Kidney (tissue), 14 donors: ENCODE measurements around the gene LRRC61. TPM values are rescaled to one million over a fixed set of nuclear protein-coding genes. Genes with fewer than 3 reads are reported as not detected.

Source experiments
- DNase-seq, 5 donors: peaks; one replicate each; pipeline ENCODE4 v3.0.0-alpha.2; 2013 to 2020
- FAIRE-seq: peaks from 2 replicates; lab custom pipeline; 2012; peaks lifted over from hg19 to GRCh38; lab: Jason Lieb, UNC
- H3K27ac ChIP-seq, 2 donors: one replicate each; pipeline ENCODE4 v1.7.0; 2013; ENCODE audit warnings: low read depth in 2 of 2, low read length in 2 of 2, inconsistent platforms in 1 of 2
- H3K27me3 ChIP-seq: one replicate; pipeline ENCODE4 v1.7.1; 2013; ENCODE audit warnings: low read length, inconsistent platforms; ENCODE audit not compliant: control insufficient read depth, insufficient read depth
- H3K36me3 ChIP-seq, 3 donors: one replicate each; pipeline versions ENCODE4 v1.7.0 to v1.7.1; 2013; ENCODE audit warnings: low read length in 3 of 3, control low read depth in 1 of 3, inconsistent platforms in 1 of 3; ENCODE audit not compliant: insufficient read depth in 3 of 3, control insufficient read depth in 2 of 3
- H3K4me1 ChIP-seq, 3 donors: one replicate each; pipeline versions ENCODE4 v1.7.0 to v1.7.1; 2013; ENCODE audit warnings: low read length in 3 of 3, inconsistent platforms in 1 of 3, low read depth in 1 of 3; ENCODE audit not compliant: control insufficient read depth in 2 of 3, insufficient read depth in 2 of 3
- H3K4me3 ChIP-seq, 3 donors: one replicate each; pipeline versions ENCODE4 v1.7.0 to v1.8.1; 2013; ENCODE audit warnings: low read length in 3 of 3, control low read depth in 1 of 3, inconsistent platforms in 1 of 3
- H3K9ac ChIP-seq, 3 donors: one replicate each; pipeline versions ENCODE4 v1.7.0 to v1.7.1; 2013; ENCODE audit warnings: low read length in 3 of 3, control low read depth in 1 of 3, inconsistent platforms in 1 of 3
- H3K9me3 ChIP-seq, 3 donors: one replicate each; pipeline versions ENCODE4 v1.7.0 to v1.7.1; 2013; ENCODE audit warnings: low read length in 3 of 3, control low read depth in 1 of 3, inconsistent platforms in 1 of 3; ENCODE audit not compliant: control insufficient read depth in 2 of 3, insufficient read depth in 1 of 3
- CTCF ChIP-seq: IDR thresholded peaks from 3 replicates; pipeline ENCODE4 v1.5.1; 2012; ENCODE audit warnings: mild to moderate bottlenecking, moderate library complexity, borderline replicate concordance; ENCODE audit not compliant: insufficient read depth; ENCODE audit errors: extremely low read depth
- intact Hi-C: fragments of 100-400 bp; cut with DNase I; formaldehyde crosslinking; loops from one replicate; pipeline ENCODE4 v1.11.1; 2022
- polyA plus RNA-seq: library from polyadenylated mRNA; stranded (reverse); fragments of 350-450 nt; fragmentation: Illumina TruSeq; extraction: RNeasy Lipid Tissue Mini Kit (QIAGEN cat#74804); gene quantifications from one replicate; pipeline ENCODE4 v1.2.3, GENCODE V29; 2014; ENCODE audit warnings: low read depth, low replicate concordance; ENCODE audit not compliant: insufficient read depth
- total RNA-seq: library from RNA; stranded (reverse); fragmentation: NEBNext Ultra II Directional; extraction: Animal tissue kit (Norgen Biotek cat#: 25700); gene quantifications from one replicate; pipeline ENCODE4 v1.2.1, GENCODE V29; 2021
- donor health status: control.
- donor health status: control.
- donor health status: control.
- donor health status: control.
- donor health status: control.
- donor health status: DM: yes; HTN: yes; CAD: no.
- donor health status: Normal renal cell carcinoma (clear cell type).

The LRRC61 gene
- total and polyA plus RNA-seq, 2 donors from 2014 or later, result 17.1 to 23.2 TPM

GRCh38 chr7:150340024-150340749 lies 17.0 kb downstream of the LRRC61 start:
- H3K27me3 ChIP-seq, result no peaks in the 10 kb centered on the region
- intact Hi-C loops, result no loop called here

GRCh38 chr7:150340875-150341262 lies 17.7 kb downstream of the LRRC61 start:
- Histone ChIP-seq H3K27me3 (no peaks in the 10 kb centered on the region), H3K9me3 (no peaks in the 10 kb centered on the region), H3K9ac (peak overlapping the region in 2 of 3 donors; percentile 11 to 55), H3K4me1 (peaks cover 0 to 33% (median 4%) of the 10 kb centered on the region in 3 donors), H3K4me3 (peak overlapping the region; percentile 20 to 65 (median 61)), H3K36me3 (peaks cover 0 to 2% (median 0%) of the 10 kb centered on the region in 3 donors), H3K27ac (peak overlapping the region; percentile 74 to 91)
- TF ChIP-seq CTCF, result no peak
- FAIRE-seq (no peak), DNase-seq (peak in 2 of 5 donors; percentile 35 to 84)
- intact Hi-C loops, result no loop called here

More at GRCh38 chr7:150340024-150340749, 17.0 kb downstream of the LRRC61 start:
- FAIRE-seq, result no peak
- Histone ChIP-seq H3K36me3 (peaks cover 0 to 2% (median 0%) of the 10 kb centered on the region in 3 donors), H3K4me3 (peak overlapping the region in 2 of 3 donors; percentile 55 to 65), H3K27ac (peak overlapping the region; percentile 74 to 91), H3K4me1 (peaks cover 0 to 37% (median 4%) of the 10 kb centered on the region in 3 donors), H3K9ac (peak overlapping the region in 2 of 3 donors; percentile 44 to 46), H3K9me3 (no peaks in the 10 kb centered on the region)
- peak; percentile 48 to 89 (median 68) for DNase-seq
- TF ChIP-seq CTCF, result no peak

DNA sequence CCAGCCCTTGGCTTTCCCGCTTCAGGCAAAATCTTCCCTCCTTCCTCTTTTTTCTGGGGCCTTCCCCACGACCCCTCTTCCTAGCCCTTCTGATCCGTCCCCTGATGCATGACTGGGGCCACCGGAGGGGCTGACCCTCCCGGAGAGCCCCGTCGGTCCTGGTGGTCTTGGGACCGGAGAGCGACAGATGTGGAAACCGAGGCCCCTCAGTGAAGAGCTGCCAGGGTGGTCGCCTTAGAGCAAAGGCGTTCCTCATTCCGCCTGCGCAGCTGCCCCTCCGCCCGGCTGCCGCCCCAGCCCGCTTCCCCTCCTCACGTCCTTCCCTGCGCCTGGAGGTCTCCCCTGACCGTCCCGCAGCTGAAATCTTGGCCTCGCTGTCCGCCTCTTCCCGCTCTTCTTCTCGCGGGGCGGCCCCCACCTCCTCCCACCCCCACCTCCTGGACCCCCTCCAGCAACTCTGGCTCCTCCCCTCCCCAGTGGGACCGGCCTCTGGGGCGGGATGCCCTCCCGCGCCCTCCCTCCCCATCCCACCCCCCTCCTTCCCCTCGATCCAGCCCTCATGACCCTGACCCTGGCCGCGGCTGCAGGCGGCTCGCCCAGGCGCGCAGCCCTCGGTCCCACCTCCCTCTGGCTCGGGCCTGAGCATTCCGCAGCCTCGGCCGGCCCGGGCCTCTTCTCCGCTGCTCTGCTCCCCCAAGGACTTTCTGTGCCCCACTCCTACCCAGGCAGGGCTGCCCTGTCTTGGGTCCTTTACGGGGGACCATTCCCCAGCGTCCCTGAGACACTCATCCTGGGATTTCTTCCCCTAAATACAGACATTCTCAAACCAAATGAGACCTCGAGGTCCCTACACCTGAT lies 18.3 kb downstream of the LRRC61 start, which contains the start of gene RARRES2:
RARRES2 (minus strand) TSS at position 367 of the 858 bp plus-strand sequence. CDS start 1,020 bp downstream, outside the sequence.
- H3K27me3 ChIP-seq, result no peaks in the 10 kb centered on the region
- intact Hi-C loops, result no loop called here
- peaks cover 0 to 31% (median 4%) of the 10 kb centered on the region in 3 donors for H3K4me1 ChIP-seq
- H3K9me3 ChIP-seq, result no peaks in the 10 kb centered on the region
- H3K9ac ChIP-seq, result peak within 1 kb of the TSS in 2 of 3 donors; percentile 11 to 55
- no peak for TF ChIP-seq CTCF
- peak within 1 kb of the TSS; percentile 37 to 65 (median 61) for H3K4me3 ChIP-seq
- H3K36me3 ChIP-seq, result peaks cover 0 to 2% (median 0%) of the 10 kb centered on the region in 3 donors
- peak; percentile 54 to 93 (median 76) for DNase-seq
- FAIRE-seq, result no peak
- peak within 1 kb of the TSS; percentile 74 to 91 for H3K27ac ChIP-seq
